HG02763 (cell line): Measurements from ENCODE around the gene GNAI2.
A peak's percentile ranks its signal among the peaks of the same experiment; 100 is the strongest.
"Not testable (repeated sequence)": the region's sequence is repeated elsewhere in the genome, so short reads cannot be mapped to it uniquely, and the experiment has no call there.

ENCODE experiments used
- ATAC-seq: cut with Tn5 transposase; IDR thresholded peaks from one replicate; pipeline ENCODE4 v1.9.1; 2021; ENCODE audit warnings: mild to moderate bottlenecking, moderate library complexity; ENCODE audit not compliant: unreplicated experiment

Gene GNAI2

DNA sequence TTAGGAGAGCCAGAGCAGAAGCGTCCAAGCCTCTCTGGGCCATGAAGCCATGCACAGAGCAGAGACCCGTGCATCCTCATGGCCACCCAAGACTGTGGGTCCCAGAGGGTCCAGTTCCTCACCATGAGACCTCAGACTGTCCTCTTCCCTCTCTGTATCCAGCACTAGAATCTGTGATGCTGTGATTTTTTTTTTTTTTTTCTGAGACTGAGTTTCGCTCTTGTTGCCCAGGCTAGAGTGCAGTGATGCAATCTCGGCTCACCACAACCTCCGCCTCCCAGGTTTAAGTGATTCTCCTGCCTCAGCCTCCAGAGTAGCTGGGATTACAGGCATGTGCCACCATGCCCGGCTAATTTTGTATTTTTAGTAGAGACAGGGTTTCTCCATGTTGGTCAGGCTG lies 8.8 kb downstream of the GNAI2 start:
- ATAC-seq = not testable (repeated sequence)

- no peak for ATAC-seq
These were observed 9.3 kb downstream of the GNAI2 start for GRCh38 chr3:50245251-50245745.

GRCh38 chr3:50245831-50246516 lies 10.0 kb downstream of the GNAI2 start:
- ATAC-seq = peak; percentile 55

GRCh38 chr3:50246517-50246954 lies 10.5 kb downstream of the GNAI2 start:
- peak; percentile 47 for ATAC-seq

DNA sequence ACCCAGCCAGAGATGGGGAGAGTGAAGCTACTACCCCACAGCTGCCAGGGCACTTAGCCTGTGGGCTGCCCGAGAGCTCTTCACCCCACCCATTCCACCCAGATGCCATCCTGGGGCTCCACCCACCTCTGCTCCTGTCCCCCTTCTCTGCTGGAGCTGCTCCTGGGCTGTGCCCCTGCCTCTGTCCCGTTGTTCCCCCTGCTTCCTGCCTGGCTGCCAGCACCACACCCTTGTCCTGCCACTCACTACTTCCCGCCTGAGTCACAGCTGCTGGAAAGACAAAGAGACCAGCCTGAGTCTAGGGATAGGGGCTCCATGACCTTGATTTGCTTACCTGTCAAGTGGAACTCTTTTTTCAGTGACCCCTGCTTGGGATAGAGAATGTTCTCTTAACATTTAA lies 12.4 kb downstream of the GNAI2 start:
- no peak for ATAC-seq

GRCh38 chr3:50249457-50249856 lies 13.5 kb downstream of the GNAI2 start:
- no peak for ATAC-seq

DNA sequence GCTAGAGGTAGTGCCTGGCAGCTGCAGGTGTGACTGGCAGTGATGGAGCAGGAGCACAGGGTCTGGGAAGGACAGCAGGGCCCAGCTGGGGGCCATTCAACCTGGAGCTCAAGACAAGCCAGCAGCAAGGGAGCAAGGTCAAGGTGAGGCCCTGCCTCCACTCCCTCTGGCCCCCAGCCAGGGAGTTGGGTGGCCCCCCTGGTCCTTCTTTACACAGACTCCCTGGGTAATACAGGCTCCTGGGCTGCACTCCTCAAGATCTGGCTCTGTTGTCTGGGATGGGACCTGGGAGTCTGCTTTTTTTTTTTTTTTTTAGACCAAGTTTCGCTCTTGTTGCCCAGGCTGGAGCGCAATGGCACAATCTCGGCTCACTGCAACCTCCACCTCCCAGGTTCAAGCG lies 14.5 kb downstream of the GNAI2 start:
- no peak for ATAC-seq

DNA sequence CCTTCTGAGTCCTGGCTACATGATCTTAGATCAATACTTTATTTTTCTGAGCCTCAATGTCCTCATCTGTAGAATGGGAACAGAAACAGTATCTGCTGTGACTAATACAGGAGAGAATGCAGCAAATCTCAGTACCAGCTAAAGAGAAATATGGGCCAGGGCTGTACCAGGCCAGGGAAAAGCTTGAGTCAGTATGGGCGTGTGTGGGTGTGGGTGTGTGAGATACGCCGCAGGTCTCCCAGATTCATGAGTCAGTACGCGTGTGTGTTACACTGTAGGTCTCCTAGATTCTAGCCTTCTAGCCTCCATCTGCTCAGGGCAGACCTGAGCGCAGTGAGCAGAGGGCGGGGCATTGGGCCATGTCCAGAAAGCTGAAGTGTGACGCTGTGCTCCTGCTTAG lies 15.2 kb downstream of the GNAI2 start:
- no peak for ATAC-seq

- ATAC-seq = no peak
These were observed 18.7 kb downstream of the GNAI2 start for GRCh38 chr3:50254577-50255250.

GRCh38 chr3:50255251-50255615 lies 19.2 kb downstream of the GNAI2 start:
- ATAC-seq = no peak

DNA sequence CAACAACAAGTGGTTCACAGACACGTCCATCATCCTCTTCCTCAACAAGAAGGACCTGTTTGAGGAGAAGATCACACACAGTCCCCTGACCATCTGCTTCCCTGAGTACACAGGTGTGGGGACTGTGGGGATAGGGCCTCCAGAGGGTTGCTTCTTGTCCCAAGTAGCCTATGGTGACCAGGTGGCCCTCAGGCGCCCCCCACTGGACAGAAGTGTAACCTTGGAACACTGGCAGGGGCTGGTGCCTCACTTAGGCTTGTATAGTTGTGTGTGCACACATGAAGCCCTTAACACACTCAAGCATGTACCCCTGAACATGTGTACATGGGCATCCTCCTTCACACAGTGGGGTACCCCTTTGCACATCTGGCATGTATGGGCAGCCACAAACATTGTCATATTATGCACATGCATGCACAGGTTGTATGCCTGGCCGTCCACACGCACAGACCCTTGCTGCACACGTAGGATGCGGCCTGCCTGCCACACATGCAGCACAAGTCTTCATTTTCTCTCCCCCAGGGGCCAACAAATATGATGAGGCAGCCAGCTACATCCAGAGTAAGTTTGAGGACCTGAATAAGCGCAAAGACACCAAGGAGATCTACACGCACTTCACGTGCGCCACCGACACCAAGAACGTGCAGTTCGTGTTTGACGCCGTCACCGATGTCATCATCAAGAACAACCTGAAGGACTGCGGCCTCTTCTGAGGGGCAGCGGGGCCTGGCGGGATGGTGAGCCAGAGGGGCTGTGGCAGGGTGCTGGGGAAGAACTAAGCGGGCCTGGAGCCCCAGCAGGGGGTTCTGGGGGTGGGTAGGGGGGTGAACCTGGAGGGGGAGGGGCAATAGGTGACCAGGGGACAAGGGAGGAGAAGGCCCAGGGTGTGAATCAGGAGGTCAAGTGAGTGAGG lies 21.2 kb downstream of the GNAI2 start:
- ATAC-seq = no peak

DNA sequence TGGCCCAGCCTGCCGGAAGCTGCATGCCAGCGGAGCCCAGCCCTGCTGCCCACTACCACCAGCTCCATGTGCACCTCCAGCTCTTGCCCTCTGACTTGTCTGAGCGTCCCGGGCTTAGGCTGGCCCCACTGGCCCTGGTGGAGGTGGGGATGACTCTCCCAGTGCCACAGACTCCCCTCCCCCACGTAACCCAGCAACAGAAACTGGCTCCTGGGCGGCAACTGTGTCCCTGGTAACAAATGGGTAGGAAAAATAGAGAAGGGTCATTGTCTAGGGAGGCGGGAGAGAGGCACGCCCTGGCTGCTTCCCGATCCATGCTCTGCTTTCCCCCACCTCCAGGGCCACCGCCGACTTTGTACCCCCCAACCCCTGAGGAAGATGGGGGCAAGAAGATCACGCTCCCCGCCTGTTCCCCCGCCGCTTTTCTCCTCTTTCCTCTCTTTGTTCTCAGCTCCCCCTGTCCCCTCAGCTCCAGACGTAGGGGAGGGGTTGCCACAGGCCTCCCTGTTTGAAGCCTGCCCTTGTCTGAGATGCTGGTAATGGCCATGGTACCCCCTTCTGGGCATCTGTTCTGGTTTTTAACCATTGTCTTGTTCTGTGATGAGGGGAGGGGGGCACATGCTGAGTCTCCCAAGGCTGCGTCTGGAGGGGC lies 22.2 kb downstream of the GNAI2 start:
- ATAC-seq = no peak

DNA sequence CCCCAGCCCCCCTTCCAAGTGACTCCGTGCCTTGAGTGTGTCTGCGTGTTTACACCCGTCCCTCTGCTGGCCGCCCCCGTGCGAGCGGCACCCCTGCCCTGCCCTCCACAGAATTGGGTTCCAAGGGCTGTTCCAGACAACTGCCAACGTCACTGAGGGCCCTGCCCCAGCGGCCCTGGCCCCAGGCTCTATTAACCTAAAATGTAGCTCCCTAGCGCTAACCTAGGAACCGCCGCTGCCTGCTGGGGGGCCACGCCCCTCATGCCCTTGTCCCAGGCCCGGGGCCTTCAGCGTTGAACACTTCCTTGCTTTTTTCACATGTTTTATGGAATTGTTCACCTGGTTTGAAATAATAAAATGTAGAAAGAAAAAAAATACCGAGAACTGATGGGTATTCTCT lies 23.0 kb downstream of the GNAI2 start:
- ATAC-seq = no peak

DNA sequence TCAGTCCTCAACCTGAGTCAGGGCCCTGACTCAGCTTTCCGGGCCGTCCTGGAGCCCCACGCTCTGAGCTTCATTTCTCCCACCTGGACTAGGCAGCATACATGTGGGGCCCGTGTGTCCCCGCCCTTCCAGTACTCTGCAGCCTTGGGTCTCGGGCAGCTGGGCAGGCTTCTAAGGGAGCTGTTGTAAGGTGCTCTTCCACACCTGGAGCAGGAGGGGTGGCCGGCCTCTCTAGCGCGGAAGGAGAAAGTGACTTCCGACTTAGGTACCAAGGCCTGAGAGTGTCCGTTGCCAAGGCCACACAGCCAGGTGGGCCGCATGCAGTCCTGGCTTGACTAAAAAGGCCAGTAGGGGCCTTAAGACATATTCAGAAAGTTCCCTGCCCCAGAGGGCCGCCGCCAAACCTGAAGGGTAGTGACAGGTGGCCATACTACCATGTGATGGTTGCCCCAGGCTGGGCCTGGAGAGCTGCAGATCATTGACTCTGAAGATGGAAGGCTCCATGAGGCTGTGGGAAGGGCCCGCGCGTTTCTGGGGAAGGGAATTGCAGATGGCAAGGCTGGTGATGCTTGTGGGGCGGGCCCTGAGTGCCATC lies 23.5 kb downstream of the GNAI2 start:
- no peak for ATAC-seq

DNA sequence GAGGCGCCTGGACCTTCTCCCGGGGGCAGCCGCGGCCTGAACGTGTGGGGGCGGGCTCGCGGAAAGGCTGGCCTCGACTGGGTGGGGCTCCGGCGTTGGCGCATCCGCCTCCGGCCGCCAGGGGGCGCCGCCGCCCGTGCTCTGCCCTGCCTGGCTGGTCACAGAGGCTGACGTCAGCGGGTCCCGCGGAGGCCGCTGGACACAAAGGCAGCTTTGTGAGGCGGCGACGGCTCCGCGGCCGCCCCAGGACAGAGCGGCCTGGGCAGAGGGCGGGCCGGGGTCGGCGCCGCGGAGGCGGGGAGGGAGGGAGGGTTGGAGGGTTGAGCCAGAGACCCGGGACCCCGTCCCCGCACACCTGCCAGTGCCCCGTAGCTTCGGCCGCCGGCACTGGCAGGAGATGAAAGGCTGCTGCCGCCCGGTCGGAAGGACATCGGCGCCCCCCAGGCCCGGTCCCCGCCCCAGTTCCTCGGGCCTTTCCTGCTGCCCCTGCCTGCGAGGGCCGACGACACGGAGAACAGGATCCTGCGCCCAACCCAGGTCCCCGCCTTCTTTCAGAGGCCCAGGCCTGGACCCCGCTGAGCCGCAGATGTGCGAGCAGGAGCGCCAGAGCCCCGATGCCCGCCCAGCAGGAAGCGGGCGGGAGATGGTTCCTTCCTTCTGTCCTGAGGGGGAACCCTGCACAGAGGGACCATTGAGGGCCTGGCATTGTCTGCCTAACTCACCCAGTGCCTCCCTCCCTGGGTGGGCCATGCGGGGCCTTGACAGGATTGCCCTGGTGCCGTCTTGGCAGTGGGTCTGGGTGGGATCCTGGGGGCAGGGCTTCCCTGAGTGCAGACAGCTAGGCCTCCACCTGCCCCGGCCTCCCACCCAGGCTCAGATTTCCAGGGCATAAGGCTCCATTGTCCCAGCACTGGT lies 24.3 kb downstream of the GNAI2 start:
- peak; percentile 80 for ATAC-seq

DNA sequence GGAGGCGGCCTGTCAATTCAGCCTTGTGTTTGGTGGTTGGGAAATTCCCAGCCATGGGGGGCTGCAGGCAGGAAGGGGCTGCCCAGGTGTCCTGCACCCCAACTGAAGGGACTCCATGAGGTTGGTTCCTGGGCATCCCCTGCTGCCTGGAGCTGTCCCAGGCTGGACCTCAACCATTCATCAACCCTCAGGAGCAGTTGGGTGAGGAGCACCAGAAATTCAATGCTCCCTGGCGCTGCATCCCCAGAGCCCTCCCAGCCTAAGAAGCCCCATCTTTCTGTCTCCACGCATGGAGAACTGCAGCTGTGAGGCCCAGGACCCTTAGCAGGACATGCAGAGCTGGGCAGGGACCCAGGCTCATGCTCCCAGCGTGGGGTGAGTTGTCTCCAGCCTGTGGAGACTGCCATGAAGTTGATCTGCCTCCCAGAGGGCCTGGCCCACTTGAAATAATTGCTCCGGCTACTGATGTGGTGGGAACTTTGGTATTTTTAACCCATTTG lies 25.0 kb downstream of the GNAI2 start:
- no peak for ATAC-seq

DNA sequence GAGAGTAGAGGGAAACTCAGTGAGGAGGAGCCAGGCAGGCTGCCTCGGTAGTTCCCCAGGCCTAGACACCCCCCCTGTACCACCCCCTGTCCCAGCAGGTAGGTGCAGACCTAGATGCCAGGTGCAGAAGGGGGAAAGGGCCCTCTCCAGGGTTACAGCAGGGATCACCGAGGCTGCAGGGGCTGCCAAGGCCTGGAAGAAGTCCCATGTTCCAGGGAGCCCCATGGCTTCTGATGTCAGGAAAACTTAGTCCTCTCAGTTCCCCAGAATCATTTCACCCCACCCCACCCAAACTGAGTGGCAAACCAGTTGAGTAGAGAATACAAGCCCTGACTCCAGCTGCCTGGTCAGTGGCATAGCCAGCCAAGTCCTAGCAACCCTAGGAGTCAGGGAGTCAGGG lies 25.5 kb downstream of the GNAI2 start:
- ATAC-seq = no peak

DNA sequence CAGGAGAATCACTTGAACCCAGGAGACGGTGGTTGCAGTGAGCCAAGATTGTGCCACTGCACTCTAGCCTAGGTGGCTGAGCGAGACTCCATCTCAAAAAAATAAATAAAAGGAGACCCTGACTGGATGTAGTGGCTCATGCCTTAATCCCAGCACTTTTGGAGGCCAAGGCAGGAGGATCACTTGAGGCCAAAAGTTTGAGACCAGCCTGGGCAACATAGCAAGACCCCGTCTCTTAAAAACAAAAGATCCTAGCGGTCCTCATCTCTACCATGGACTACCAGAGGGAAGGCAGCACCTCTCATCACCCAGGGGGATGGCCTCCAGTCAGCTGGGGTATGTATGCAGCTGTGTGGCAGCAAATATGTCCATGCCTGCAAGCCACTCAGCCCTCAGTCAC lies 26.2 kb downstream of the GNAI2 start:
- not testable (repeated sequence) for ATAC-seq

DNA sequence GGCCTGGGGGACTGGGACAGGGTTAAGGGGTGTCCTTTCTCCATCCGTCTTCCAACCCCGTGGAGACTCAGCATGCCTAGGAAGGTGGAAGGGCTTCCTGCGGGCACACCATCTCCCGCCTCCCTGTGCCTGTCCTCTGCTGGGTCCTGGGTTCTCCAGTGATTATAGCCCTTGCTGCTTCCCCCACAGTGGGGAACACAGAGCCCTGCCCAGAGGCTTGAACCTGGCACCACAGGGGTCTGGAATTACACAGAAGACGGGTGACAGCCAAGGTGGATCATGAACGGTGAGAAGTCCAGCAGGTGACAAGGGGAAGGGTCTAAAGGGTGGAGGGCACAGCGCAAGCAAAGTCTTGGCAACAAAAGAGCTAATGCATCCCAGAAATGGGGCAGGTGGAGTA lies 26.8 kb downstream of the GNAI2 start:
- no peak for ATAC-seq
